Smooth muscle cell of the brain vasculature (primary cell): ENCODE measurements around the gene SPTLC2.

Source experiments
- DNase-seq: peaks from one replicate; pipeline ENCODE4 v3.0.0-alpha.2; 2012; ENCODE audit warnings: low read depth, low spot score

The SPTLC2 gene

GRCh38 chr14:77505031-77505430 lies 111.4 kb downstream of the SPTLC2 start:
- DNase-seq = no peak

- no peak for DNase-seq
Observed at GRCh38 chr14:77503138-77503537, 113.3 kb downstream of the SPTLC2 start.

- no peak for DNase-seq
Observed at GRCh38 chr14:77502109-77502782, 114.2 kb downstream of the SPTLC2 start.

- DNase-seq = no peak
Observed at GRCh38 chr14:77498984-77499527, 117.4 kb downstream of the SPTLC2 start.

- no peak for DNase-seq
Observed at GRCh38 chr14:77498120-77498979, 118.1 kb downstream of the SPTLC2 start, which contains the start of gene ISM2. TSS of gene ISM2 (minus strand) at chr14:77498816. CDS start at chr14:77498793, 23 bp downstream.

- DNase-seq = no peak
Observed at GRCh38 chr14:77495334-77495733, 121.1 kb downstream of the SPTLC2 start.

GRCh38 chr14:77491056-77491455 lies 125.4 kb downstream of the SPTLC2 start:
- no peak for DNase-seq

- no peak for DNase-seq
Observed at GRCh38 chr14:77490347-77490986, 126.0 kb downstream of the SPTLC2 start.

GRCh38 chr14:77489041-77489440 lies 127.4 kb downstream of the SPTLC2 start:
- no peak for DNase-seq

GRCh38 chr14:77488558-77488957 lies 127.9 kb downstream of the SPTLC2 start:
- no peak for DNase-seq

GRCh38 chr14:77485901-77486678 lies 130.3 kb downstream of the SPTLC2 start:
- DNase-seq = no peak

- DNase-seq = no peak
Observed at GRCh38 chr14:77485256-77485655, 131.2 kb downstream of the SPTLC2 start.

GRCh38 chr14:77482422-77482821 lies 134.0 kb downstream of the SPTLC2 start:
- no peak for DNase-seq

- no peak for DNase-seq
Observed at GRCh38 chr14:77478796-77479195, 137.6 kb downstream of the SPTLC2 start.

GRCh38 chr14:77478029-77478428 lies 138.4 kb downstream of the SPTLC2 start:
- no peak for DNase-seq

GRCh38 chr14:77475432-77476115 lies 140.9 kb downstream of the SPTLC2 start:
- no peak for DNase-seq

GRCh38 chr14:77474479-77475177 lies 141.8 kb downstream of the SPTLC2 start:
- no peak for DNase-seq

GRCh38 chr14:77473921-77474320 lies 142.5 kb downstream of the SPTLC2 start:
- no peak for DNase-seq

- no peak for DNase-seq
Observed at GRCh38 chr14:77470224-77470870, 146.1 kb downstream of the SPTLC2 start.

GRCh38 chr14:77469539-77469938 lies 146.9 kb downstream of the SPTLC2 start:
- DNase-seq = no peak
